Loucy (cell line): ENCODE data around the gene NCOR2.

Experiments used
- EZH2phosphoT487 ChIP-seq: fragments of 200-600 bp; IDR thresholded peaks from 2 replicates; pipeline ENCODE4 v1.6.1; 2018; ENCODE audit warnings: antibody characterized with exemption, mild to moderate bottlenecking, moderate library complexity, borderline replicate concordance
- TF ChIP-seq, protein P1 (sequence below): fragments of 200-600 bp; sonication (generic); conservative IDR thresholded peaks from 2 replicates; pipeline ENCODE4 v1.5.1; 2014; ENCODE audit warnings: mild to moderate bottlenecking, antibody characterized with exemption, low read length

GRCh38 chr12:124548854-124549378 lies 18.5 kb downstream of the NCOR2 start:
- TF ChIP-seq, protein P1, sequence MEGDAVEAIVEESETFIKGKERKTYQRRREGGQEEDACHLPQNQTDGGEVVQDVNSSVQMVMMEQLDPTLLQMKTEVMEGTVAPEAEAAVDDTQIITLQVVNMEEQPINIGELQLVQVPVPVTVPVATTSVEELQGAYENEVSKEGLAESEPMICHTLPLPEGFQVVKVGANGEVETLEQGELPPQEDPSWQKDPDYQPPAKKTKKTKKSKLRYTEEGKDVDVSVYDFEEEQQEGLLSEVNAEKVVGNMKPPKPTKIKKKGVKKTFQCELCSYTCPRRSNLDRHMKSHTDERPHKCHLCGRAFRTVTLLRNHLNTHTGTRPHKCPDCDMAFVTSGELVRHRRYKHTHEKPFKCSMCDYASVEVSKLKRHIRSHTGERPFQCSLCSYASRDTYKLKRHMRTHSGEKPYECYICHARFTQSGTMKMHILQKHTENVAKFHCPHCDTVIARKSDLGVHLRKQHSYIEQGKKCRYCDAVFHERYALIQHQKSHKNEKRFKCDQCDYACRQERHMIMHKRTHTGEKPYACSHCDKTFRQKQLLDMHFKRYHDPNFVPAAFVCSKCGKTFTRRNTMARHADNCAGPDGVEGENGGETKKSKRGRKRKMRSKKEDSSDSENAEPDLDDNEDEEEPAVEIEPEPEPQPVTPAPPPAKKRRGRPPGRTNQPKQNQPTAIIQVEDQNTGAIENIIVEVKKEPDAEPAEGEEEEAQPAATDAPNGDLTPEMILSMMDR: no peak
- TF ChIP-seq EZH2phosphoT487: no peak
